HG03558 (cell line): ENCODE data around the gene LRRC8E.
"Not testable (repeated sequence)": the region's sequence is repeated elsewhere in the genome, so short reads cannot be mapped to it uniquely, and the experiment has no call there.

Source experiments
- ATAC-seq: cut with Tn5 transposase; IDR thresholded peaks from one replicate; pipeline ENCODE4 v1.9.1; 2021; ENCODE audit warnings: moderate number of reproducible peaks; ENCODE audit not compliant: unreplicated experiment; ENCODE audit errors: extremely low read depth

Gene LRRC8E

DNA sequence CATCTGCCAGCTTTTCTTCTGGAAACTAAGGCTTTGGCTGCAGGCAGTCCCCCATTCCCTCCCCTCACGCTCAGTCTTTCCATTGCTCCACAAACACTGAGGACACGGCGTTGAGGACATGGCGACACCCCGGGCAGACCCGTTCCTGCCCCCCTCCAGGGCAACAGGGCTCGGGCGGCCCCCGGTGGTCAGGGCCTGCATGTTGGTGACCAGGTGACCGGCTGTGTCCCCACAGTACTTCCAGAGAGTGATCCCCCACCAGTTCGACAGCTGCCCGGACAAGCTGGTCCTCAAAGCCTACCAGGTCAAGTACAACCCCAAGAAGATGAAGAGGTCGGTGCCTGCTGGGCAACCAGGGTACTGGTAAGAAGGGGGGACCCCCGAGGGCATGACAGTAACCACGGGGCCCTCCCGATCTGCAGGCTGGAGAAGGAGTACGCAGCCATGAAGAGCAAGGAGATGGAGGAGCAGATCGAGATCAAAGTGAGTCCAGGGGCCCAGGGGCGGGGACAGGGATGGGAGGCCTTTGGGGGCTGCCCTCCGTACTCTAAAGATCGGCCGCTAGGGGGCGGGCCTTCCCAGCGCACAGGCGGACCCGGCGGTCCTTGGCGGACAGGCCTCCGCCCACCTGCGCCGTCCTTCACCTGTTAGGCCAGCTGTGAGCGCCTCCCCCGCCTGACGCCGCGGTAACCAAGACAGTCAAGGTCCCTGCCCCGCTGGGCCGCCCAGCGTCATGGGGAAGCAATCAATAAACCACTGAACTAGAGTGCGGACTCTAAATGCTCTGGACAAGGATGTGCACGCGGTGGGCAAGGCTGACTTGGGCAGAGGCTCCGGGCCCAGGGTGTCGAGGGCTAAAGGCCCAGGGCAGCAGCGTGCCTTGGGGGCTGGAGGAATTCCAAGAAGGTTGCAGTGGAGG is 35.2 kb upstream of the LRRC8E start:
- no peak for ATAC-seq

- ATAC-seq, result no peak
Observed at GRCh38 chr19:7853770-7854128, 34.6 kb upstream of the LRRC8E start.

DNA sequence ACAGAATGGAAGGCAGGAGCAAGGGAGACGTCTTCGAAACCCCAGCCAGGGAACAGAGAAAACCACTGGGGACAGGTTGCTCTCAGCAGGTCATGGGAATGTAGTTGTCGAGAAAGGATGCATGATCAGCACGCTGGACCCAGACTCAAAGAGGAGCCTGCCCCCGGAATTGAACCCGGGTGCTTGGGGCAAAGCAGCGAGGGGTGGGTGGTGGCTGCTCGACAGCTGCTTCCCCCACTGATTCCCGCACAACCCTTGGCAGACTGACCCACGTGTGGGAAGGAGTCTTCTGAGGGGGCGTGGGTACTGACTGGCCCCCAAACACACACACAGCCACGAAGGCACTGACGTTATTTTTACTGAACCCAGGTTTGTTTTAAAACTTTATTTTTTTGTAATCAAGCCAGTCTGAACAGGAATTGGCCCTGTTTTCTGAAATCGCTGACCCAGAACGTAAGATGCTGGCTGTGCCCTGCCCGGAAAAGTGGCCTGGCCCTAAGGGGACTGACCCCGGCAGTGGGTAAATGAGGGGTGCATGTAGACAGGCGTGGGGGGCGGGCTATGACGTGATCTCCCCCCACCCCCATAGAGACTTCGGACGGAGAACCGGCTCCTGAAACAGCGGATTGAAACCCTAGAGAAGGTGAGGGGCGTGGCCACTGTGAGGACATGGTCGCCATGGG is 32.7 kb upstream of the LRRC8E start:
- no peak for ATAC-seq

- ATAC-seq, result no peak
Observed at GRCh38 chr19:7856109-7856591, 32.2 kb upstream of the LRRC8E start.

DNA sequence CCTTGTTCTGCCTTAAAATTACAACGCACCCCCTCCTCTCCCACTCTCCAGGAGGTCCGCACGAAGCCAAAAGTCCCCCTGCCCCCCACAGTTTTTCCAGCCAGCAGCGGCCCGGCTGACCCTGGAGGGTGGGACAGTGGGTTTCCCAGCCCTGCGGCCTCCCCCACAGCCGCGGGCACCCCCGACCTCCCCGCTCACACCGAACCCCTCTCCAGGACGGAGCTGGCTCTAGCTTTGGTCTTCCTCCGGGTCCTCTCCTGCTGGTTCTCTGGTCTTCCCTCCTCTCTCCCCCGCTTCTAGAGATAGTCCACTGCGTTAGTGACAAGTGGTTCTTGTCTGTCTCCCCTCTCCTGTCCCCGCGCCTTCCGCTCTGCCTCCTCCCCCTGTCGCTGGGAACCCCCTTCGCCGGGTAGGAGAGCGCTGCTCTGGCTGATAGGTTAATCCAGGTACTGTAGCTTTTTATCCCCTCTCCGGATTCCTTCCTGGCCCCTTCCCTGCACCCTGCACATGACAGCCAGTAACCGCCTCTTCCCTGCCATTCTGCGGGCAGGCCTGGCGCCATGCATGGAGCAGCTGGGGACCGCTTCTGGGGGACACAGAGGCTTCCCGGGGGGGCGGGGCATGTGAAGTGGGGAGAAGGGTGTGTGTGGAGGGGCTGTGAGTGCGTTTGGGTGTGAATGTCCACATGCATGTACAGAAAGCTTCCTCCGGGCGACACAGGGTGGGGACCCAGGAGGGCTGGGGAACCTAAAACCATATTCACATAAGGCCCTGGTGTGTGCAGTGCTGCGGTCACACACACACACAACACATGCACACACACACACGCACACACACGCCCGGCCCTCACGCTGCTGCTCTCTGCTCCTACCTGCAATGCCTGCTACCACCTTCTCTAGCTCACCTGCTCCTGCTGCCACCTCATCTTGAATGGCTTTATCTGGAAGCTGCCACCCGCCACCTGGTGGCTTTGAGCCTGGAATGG is 31.3 kb upstream of the LRRC8E start:
- no peak for ATAC-seq

DNA sequence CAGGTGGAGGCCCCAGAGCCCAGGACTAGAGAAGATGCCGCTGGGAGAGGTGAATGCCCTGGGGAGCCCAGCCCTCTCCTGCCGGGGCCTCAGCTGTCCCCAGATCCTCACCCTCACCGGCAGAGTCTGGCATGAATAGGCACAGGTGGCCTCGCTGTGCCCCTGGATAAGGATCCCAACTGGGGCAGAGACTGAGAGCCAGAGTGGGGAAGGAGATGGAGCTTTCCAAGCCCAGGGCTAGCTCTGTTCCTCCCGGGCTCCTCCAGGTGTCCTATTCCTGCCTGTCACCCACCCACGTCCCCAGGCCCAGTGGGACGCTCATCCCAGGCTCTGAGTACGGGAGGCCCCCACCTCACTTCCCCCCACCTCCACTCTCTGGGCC is 30.6 kb upstream of the LRRC8E start:
- ATAC-seq, result no peak

DNA sequence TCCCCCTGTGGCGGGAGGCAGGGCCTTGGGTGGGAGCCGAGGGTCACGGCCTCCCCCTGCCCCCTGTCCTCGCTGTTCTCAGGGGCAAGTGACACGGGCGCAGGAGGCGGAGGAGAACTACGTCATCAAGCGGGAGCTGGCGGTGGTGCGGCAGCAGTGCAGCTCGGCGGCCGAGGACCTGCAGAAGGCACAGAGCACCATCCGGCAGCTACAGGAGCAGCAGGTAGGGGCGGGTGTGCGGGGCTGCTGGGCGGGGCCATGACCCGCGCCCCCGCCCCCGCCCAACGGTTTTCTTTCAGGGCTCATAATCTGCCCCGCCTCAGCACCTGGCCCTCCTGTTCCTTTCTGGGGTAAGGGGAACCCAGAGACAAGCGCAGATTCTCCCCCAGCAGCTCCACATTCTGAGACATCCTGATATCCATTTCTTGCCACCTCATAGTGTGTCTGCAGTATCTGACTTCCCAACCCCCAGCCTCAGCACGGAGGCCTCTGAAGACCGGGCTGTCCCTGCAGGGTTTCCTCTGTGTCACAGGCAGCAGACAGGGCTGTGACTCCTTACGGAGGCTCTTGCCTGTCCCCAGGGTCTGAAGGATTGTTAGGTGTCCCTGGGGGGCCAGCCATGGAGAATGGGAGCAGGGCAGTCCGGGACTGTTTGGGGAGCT is 30.1 kb upstream of the LRRC8E start:
- ATAC-seq, result no peak

GRCh38 chr19:7859087-7859486 is 29.2 kb upstream of the LRRC8E start:
- not testable (repeated sequence) for ATAC-seq

GRCh38 chr19:7859831-7860713 is 28.2 kb upstream of the LRRC8E start:
- ATAC-seq, result no peak

DNA sequence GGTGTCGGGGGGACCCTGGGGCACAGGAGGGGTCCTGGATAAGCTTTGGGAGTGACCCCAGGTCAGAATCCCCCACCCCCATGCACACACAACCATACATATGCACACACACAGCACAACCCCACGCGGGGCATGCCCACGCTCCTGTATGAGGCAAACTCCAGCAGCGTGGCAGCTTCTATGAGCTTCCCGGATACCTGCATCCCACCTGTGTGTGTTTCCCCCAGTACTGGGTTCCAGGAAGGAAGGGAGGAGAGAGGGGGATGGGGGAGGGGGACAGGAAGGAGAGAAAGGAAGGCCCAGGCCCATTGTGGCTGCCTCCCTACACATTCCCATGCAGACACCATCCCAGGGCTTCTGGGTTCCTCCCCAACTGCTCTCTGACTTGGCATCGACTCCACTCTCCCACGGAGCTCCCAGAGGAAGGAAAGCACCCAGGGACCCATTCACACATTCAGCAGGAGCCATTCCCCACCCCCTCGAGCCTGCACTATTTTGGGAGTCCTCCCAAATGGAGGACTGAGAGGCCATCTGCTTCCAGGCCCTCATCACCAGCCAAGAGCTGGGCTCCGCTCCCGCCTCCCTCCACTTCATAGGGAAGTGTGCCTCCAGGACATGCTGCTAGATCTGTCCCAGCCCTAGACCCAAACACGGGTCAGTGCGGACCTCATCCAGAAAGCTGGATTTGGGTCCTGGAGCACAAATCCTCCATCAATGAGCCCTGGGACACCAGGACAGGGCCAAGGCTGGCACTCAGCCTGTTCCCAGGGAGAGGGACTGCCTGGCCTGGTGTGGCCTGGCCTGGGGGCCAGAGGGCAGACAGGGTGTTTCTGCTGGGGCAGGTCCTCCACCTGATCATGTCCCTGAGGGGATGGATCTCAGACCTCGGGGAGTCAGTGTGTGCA is 27.3 kb upstream of the LRRC8E start:
- ATAC-seq, result no peak

- ATAC-seq, result no peak
Observed at GRCh38 chr19:7861619-7862412, 26.5 kb upstream of the LRRC8E start.

DNA sequence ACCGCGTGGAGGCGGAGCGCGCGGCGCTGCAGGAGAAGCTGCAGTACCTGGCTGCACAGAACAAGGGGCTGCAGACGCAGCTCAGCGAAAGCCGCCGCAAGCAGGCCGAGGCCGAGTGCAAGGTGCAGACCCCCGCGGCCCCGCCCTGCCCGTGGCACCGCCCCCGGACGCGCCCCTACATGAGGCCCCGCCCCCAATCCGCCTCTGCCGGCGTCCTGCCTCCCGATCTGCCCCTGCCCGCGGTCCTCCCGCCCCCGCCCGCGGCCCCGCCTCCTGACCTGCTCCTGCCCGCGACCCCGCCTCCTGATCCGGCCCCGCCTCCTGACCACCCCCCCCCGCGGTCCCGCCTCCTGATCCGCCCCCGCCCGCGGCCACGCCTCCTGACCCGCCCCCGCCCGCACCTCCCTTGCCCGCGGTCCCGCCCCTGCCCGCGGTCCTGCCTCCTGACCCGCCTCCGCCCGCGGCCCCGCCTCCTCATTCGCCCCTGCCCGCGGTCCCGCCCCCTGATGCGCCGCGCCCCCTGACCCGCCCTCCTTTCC is 25.8 kb upstream of the LRRC8E start:
- ATAC-seq, result no peak

DNA sequence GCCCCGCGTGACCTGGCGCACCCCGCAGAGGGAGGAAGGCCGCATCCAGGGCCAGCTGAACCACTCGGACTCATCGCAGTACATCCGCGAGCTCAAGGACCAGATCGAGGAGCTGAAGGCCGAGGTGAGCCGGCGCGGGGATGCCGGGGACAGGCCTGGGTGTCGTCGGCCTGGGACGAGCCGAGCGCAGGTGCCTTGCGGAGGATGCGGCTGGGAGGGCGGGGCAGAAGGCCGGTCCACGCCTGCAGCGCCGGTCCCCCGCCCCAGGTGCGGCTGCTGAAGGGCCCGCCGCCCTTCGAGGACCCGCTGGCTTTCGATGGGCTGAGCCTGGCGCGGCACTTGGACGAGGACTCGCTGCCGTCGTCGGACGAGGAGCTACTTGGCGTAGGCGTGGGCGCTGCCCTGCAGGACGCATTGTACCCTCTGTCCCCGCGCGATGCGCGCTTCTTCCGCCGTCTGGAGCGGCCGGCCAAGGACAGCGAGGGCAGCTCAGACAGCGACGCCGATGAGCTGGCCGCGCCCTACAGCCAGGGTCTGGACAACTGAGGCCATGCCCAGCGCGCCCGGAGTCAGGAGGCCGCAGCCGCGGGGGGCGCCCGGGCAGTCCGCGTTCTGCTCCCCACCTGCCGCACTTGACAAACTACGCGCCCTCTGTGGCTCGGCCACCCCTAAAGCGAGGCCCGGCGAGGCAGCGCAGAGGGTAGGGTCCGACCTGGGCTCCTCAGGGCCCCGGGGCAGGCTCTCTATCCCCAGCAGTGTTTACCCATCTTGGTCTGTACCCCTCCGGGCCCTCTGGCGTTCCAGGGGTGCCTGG is 24.9 kb upstream of the LRRC8E start:
- ATAC-seq, result no peak

GRCh38 chr19:7863971-7864689 is 24.2 kb upstream of the LRRC8E start:
- ATAC-seq, result no peak

DNA sequence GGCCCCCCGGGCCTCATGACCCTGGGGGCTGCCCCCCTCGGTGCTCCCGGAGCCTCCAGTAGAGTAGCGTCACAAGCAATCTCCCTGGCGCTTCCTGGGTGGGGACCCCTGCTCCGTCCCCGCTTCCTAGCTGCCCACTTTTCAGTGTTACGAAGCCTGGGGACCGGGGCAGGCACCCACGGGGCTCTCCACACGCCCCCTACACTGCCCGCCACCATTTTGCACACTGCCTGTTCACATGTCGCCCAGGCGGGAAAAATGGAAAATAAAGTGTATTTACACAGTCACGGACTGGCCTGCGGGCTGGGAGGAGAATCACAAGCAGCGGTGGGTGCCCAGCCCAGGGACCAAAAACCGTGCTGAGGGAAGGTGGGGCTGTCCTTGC is 23.6 kb upstream of the LRRC8E start:
- no peak for ATAC-seq
